GM12878 (cell line): ENCODE measurements around the gene ROBO1. TPM values are rescaled to one million over a fixed set of nuclear protein-coding genes. Genes with fewer than 3 reads are reported as not detected.

Experiments
- ATAC-seq: fragments of 200-7000 bp; cut with Tn5 transposase; 3 replicates; pipeline ENCODE4 v1.9.1; 2020; ENCODE audit warnings: mild to moderate bottlenecking, moderate library complexity
- BruUV-seq: library from RNA; stranded (reverse); fragments of 400-500 nt; replicated peaks from 2 replicates; lab custom pipeline; 2021; lab: Mats Ljungman, UMichigan
- CTCF ChIA-PET: fragments of 300-600 bp; sonication (Branson Sonifier 250); formaldehyde crosslinking; extraction: SDS; loops from one replicate; lab custom pipeline; 2021; ENCODE audit warnings: inconsistent platforms; lab: Yijun Ruan, JAX
- POLR2A ChIA-PET: fragments of 350-600 bp; formaldehyde crosslinking; extraction: SDS; loops from one replicate; lab custom pipeline; 2021; ENCODE audit warnings: inconsistent platforms; lab: Charles Lee
- RAD21 ChIA-PET: fragments of 300-600 bp; sonication (Branson Sonifier 250); formaldehyde crosslinking; loops from one replicate; lab custom pipeline; 2023; ENCODE audit warnings: antibody characterized with exemption; ENCODE audit not compliant: unreplicated experiment; lab: Charles Lee
- SMC1A ChIA-PET: fragments of 300-600 bp; sonication (Branson Sonifier 250); formaldehyde crosslinking; loops from one replicate; lab custom pipeline; 2023; ENCODE audit not compliant: unreplicated experiment, uncharacterized antibody; lab: Charles Lee
- DNase-seq: peaks from one replicate; pipeline ENCODE4 v3.0.0-alpha.2; 2011; ENCODE audit warnings: low read depth, low spot score
- FAIRE-seq: peaks from 3 replicates; lab custom pipeline; 2011; peaks lifted over from hg19 to GRCh38; lab: Jason Lieb, UNC
- H2AFZ ChIP-seq: 2 replicates; pipeline ENCODE4 v1.6.0; 2011; ENCODE audit warnings: low read depth, low read length, control low read depth; ENCODE audit not compliant: control insufficient read depth
- H3K27ac ChIP-seq: 2 replicates; pipeline ENCODE4 v1.5.1; 2011; ENCODE audit warnings: control low read depth; ENCODE audit not compliant: control insufficient read depth, insufficient read depth
- H3K27me3 ChIP-seq, 2 experiments: replicated peaks in 1 of 2; 2 replicates each; pipeline versions ENCODE4 v1.6.0 to v1.6.1; 2011; ENCODE audit warnings: low read length in 1 of 2; ENCODE audit not compliant: control insufficient read depth in 2 of 2, insufficient read depth in 2 of 2
- H3K36me3 ChIP-seq, 2 experiments: 2 replicates each; pipeline ENCODE4 v1.5.1; 2011; ENCODE audit warnings: low read length in 1 of 2; ENCODE audit not compliant: control insufficient read depth in 2 of 2, insufficient read depth in 2 of 2
- H3K4me1 ChIP-seq: 2 replicates; pipeline ENCODE4 v1.6.1; 2011; ENCODE audit warnings: mild to moderate bottlenecking, low read length, moderate library complexity, mixed read lengths; ENCODE audit not compliant: control insufficient read depth, insufficient read depth
- H3K4me2 ChIP-seq: 2 replicates; pipeline ENCODE4 v1.6.0; 2011; ENCODE audit warnings: control low read depth; ENCODE audit not compliant: control insufficient read depth, insufficient read depth
- H3K4me3 ChIP-seq: fragments of 200-600 bp; sonication (generic); 2 replicates; pipeline ENCODE4 v1.5.1; 2016
- H3K79me2 ChIP-seq: 2 replicates; pipeline ENCODE4 v1.6.0; 2011; ENCODE audit warnings: low read length; ENCODE audit not compliant: control insufficient read depth, insufficient read depth
- H3K9ac ChIP-seq: 2 replicates; pipeline ENCODE4 v1.8.0; 2011; ENCODE audit warnings: low read length, control low read depth, mixed read lengths; ENCODE audit not compliant: control insufficient read depth, insufficient read depth
- H3K9me3 ChIP-seq: replicated peaks from 3 replicates; pipeline ENCODE4 v1.5.1; 2011; ENCODE audit warnings: mild to moderate bottlenecking, low read length; ENCODE audit not compliant: control insufficient read depth, insufficient read depth
- H4K20me1 ChIP-seq: 2 replicates; pipeline ENCODE4 v1.6.0; 2011; ENCODE audit not compliant: control insufficient read depth, insufficient read depth
- BACH1 ChIP-seq: fragments of 450-650 bp; IDR thresholded peaks from 2 replicates; pipeline ENCODE4 v1.6.1; 2017; ENCODE audit warnings: mild to moderate bottlenecking, borderline replicate concordance
- CBX5 ChIP-seq: sonication (generic); IDR thresholded peaks from 2 replicates; pipeline ENCODE4 v1.6.1; 2016; ENCODE audit warnings: low read depth, moderate library complexity, mild to moderate bottlenecking, inconsistent platforms
- CEBPB ChIP-seq, 2 experiments: fragments of 150-350 bp in 1 of 2; IDR thresholded peaks; 2 replicates each; pipeline ENCODE4 v1.6.1; 2012 to 2014; ENCODE audit warnings: low read depth in 2 of 2, low read length in 2 of 2, borderline replicate concordance in 1 of 2, inconsistent platforms in 1 of 2
- CREM ChIP-seq: IDR thresholded peaks from 2 replicates; pipeline ENCODE4 v1.6.1; 2014; ENCODE audit warnings: antibody characterized with exemption, low read depth
- MEF2A ChIP-seq: IDR thresholded peaks from 2 replicates; pipeline ENCODE4 v1.6.1; 2011; ENCODE audit warnings: low read depth, mild to moderate bottlenecking, low read length, moderate library complexity; ENCODE audit not compliant: insufficient read depth
- POLR2A ChIP-seq: IDR thresholded peaks from 2 replicates; pipeline ENCODE4 v1.6.1; 2011; ENCODE audit warnings: low read depth, mild to moderate bottlenecking, low read length
- RAD21 ChIP-seq: IDR thresholded peaks from 2 replicates; pipeline ENCODE4 v1.6.1; 2011; ENCODE audit warnings: mild to moderate bottlenecking, low read depth, low read length, moderate library complexity; ENCODE audit not compliant: insufficient read depth
- RFX5 ChIP-seq: IDR thresholded peaks from 2 replicates; pipeline ENCODE4 v1.6.1; 2011; ENCODE audit warnings: low read depth, low read length, improper control_type of control experiment
- SP1 ChIP-seq: IDR thresholded peaks from one replicate; pipeline ENCODE4 v1.6.1; 2011; ENCODE audit warnings: low read depth, low read length
- WGBS: methylation state at CpG from one replicate; pipeline ENCODE4 v1.1.6; 2016; ENCODE audit warnings: low lambda C conversion rate; ENCODE audit not compliant: insufficient replicate concordance, insufficient coverage; ENCODE audit errors: missing lambda C conversion rate; 5-methylcytosine and 5-hydroxymethylcytosine counted together
- in situ Hi-C: fragments of 300-500 bp; cut with MboI; formaldehyde crosslinking; loops from 9 replicates; pipeline ENCODE4 v1.14.3; 2018; ENCODE audit warnings: mixed read lengths
- intact Hi-C: fragments of 100-400 bp; cut with micrococcal nuclease; formaldehyde crosslinking; loops from one replicate; pipeline ENCODE4 v1.14.2; 2022; ENCODE audit not compliant: unreplicated experiment
- polyA plus RNA-seq, 11 experiments: library from polyadenylated mRNA; depleted of rRNA in 4 of 11; unstranded in 6 of 11; stranded (reverse) in 5 of 11; fragments of >200 nt; fragmentation: Nextera tagmentation in 4 of 11; fragmentation: Illumina TruSeq in 1 of 11; extraction: Ambion mirVana in 4 of 11; extraction: Trizol in 1 of 11; gene quantifications; 1 replicate in 1 of 11; 2 replicates in 10 of 11; pipeline versions ENCODE4 v1.2.1 to v1.2.3, GENCODE V29; 2011 to 2016; ENCODE audit warnings: inconsistent platforms in 2 of 11, missing spikeins in 2 of 11, low read depth in 1 of 11
- total RNA-seq, 4 experiments: library from RNA; depleted of rRNA in 3 of 4; stranded (reverse); fragments of >200 nt in 3 of 4; fragmentation: Illumina TruSeq in 1 of 4; extraction: Trizol in 1 of 4; gene quantifications; 2 replicates each; pipeline versions ENCODE4 v1.2.1 to v1.2.3, GENCODE V29; 2013 to 2021
- TF ChIP-seq, protein P1 (sequence below): fragments of 150-350 bp; IDR thresholded peaks from 2 replicates; pipeline ENCODE4 v1.6.1; 2014; ENCODE audit warnings: mild to moderate bottlenecking, low read depth, low read length
- TF ChIP-seq, protein P2 (sequence below): IDR thresholded peaks from 2 replicates; pipeline ENCODE4 v1.6.1; 2012; ENCODE audit warnings: low read depth, low read length, improper control_type of control experiment

The ROBO1 gene
- total and polyA plus RNA-seq, 10 of the 15 experiments (the other 5 are each of a cell fraction or from before 2014, with no cell fraction given): 0.29 to 46.5 (median 1.2) TPM

DNA sequence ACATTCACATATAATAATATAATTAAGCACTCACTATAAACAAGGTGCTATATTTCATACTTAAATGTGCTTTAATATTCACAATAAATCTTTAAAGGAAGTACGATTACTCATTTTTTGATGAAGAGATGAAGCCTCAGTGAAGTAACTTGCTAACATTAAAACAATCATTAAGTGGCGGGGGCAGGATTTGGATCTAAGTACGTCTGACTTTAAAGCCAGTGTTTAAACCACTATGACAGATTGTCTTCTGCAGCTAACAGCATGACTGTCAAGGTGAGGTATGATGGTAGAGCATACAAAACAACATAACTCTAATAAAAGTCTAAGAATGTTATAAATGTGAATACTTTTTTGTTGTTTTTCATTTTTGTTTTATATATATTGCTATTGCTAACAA, 862.1 kb downstream of the ROBO1 start:
- DNase-seq (no peak), FAIRE-seq (no peak), ATAC-seq (no peak)
- ChIA-PET RAD21 (interaction anchor here (0.9 to 1.1 kb wide), 4 partner anchors 13 to 63 kb away, joined by 3 read pairs; no protein-coding TSS in a partner anchor), CTCF (no interaction called here), SMC1A (interaction anchor here (0.9 to 1.3 kb wide), 5 partner anchors 13 to 42 kb away, joined by 3 to 5 read pairs (median 3); no protein-coding TSS in a partner anchor), POLR2A (interaction anchor here (0.5 to 1.1 kb wide), 3 partner anchors 11 to 15 kb away, joined by 3 to 8 read pairs (median 3); no protein-coding TSS in a partner anchor)
- Histone ChIP-seq H3K4me1 (no peaks in the 10 kb centered on the region), H3K4me2 (no peak overlapping the region), H3K9me3 (no peaks in the 10 kb centered on the region; the same call in 1 of the 3 replicates), H3K27ac (no peak overlapping the region), H3K9ac (no peak overlapping the region), H2AFZ (no peak overlapping the region), H3K27me3 (no peaks in the 10 kb centered on the region), H4K20me1 (no peaks in the 10 kb centered on the region), H3K36me3 (no peaks in the 10 kb centered on the region), H3K4me3 (no peak overlapping the region), H3K79me2 (no peaks in the 10 kb centered on the region)
- in situ Hi-C loops: no loop called here
- TF ChIP-seq, protein P1, sequence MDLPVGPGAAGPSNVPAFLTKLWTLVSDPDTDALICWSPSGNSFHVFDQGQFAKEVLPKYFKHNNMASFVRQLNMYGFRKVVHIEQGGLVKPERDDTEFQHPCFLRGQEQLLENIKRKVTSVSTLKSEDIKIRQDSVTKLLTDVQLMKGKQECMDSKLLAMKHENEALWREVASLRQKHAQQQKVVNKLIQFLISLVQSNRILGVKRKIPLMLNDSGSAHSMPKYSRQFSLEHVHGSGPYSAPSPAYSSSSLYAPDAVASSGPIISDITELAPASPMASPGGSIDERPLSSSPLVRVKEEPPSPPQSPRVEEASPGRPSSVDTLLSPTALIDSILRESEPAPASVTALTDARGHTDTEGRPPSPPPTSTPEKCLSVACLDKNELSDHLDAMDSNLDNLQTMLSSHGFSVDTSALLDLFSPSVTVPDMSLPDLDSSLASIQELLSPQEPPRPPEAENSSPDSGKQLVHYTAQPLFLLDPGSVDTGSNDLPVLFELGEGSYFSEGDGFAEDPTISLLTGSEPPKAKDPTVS: no peak
- TF ChIP-seq CREM (no peak), BACH1 (no peak), POLR2A (no peak), MEF2A (no peak), CBX5 (no peak), CEBPB (IDR thresholded peaks at IDR 0.05; ENCODE audit: borderline replicate concordance in 1 of 2, low read depth in 2 of 2, low read length in 2 of 2) (no peak), RFX5 (no peak), SP1 (no peak), RAD21 (no peak)
- TF ChIP-seq, protein P2, sequence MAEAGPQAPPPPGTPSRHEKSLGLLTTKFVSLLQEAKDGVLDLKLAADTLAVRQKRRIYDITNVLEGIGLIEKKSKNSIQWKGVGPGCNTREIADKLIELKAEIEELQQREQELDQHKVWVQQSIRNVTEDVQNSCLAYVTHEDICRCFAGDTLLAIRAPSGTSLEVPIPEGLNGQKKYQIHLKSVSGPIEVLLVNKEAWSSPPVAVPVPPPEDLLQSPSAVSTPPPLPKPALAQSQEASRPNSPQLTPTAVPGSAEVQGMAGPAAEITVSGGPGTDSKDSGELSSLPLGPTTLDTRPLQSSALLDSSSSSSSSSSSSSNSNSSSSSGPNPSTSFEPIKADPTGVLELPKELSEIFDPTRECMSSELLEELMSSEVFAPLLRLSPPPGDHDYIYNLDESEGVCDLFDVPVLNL: no peak
- BruUV-seq: TSS peak; percentile 32
- WGBS: 36% methylated on average over 3 of the region's 3 CpGs
- intact Hi-C loops: no loop called here
